Adrenal gland (tissue), 5 donors: Measurements from ENCODE around the gene HTR3B.

ENCODE experiments used
- CTCF ChIP-seq, 6 experiments: fragments of 450-650 bp in 4 of 6; fragments of 200-600 bp in 2 of 6; sonication (generic) in 1 of 6; IDR thresholded peaks; 1 replicate in 5 of 6; 2 replicates in 1 of 6; pipeline versions ENCODE4 v1.5.1 to v1.8.0; 2016 to 2021; ENCODE audit warnings: antibody characterized with exemption in 6 of 6, mild to moderate bottlenecking in 2 of 6, moderate library complexity in 1 of 6
- POLR2A ChIP-seq, 2 donors: fragments of 450-650 bp; IDR thresholded peaks; one replicate each; pipeline ENCODE4 v1.6.1; 2017; ENCODE audit warnings: antibody characterized with exemption in 2 of 2, mild to moderate bottlenecking in 2 of 2, moderate library complexity in 1 of 2
- donor health status: DM: no; HTN: no; CAD: no.

GRCh38 chr11:113935858-113936257 lies 31.3 kb downstream of the HTR3B start:
- no peak for TF ChIP-seq CTCF (IDR thresholded peaks at IDR 0.05)
- TF ChIP-seq POLR2A (IDR thresholded peaks at IDR 0.05) = no peak
